ENCODE measurements around the gene FAM149A. TPM values are rescaled to one million over a fixed set of nuclear protein-coding genes. Genes with fewer than 3 reads are reported as not detected.

The FAM149A gene
- total RNA-seq, 1 experiment from 2014 or later: 1.3 TPM

GRCh38 chr4:186072516-186072915 is 32.0 kb upstream of the FAM149A start:
- POLR2A ChIA-PET: no interaction called here
- no peak for DNase-seq (ENCODE audit: unreplicated experiment)
- H3K9me3 Mint-ChIP-seq (ENCODE audit: unreplicated experiment): no peaks in the 10 kb centered on the region
- no peak for TF ChIP-seq CTCF (IDR thresholded peaks at IDR 0.05; ENCODE audit: unreplicated experiment)
- no peaks in the 10 kb centered on the region for H3K27me3 Mint-ChIP-seq (ENCODE audit: insufficient read depth, unreplicated experiment)
- intact Hi-C loops (cut with micrococcal nuclease): no loop called here
- BruUV-seq (replicated peaks): no TSS peak
- no peak overlapping the region for H3K4me3 Mint-ChIP-seq (ENCODE audit: unreplicated experiment)
- CTCF ChIA-PET: interaction anchor here (0.7 kb wide), 1 partner anchor 432 kb away, joined by 3 read pairs; no protein-coding TSS in a partner anchor
- peaks cover 14% of the 10 kb centered on the region for H3K36me3 Mint-ChIP-seq (ENCODE audit: insufficient read depth, unreplicated experiment)
- no peak overlapping the region for H3K27ac Mint-ChIP-seq (ENCODE audit: low read depth, unreplicated experiment)
- H3K4me1 Mint-ChIP-seq (ENCODE audit: insufficient read depth, unreplicated experiment): peaks cover 12% of the 10 kb centered on the region

- Mint-ChIP-seq H3K9me3 (ENCODE audit: unreplicated experiment) (no peaks in the 10 kb centered on the region), H3K4me3 (ENCODE audit: unreplicated experiment) (no peak overlapping the region), H3K27ac (ENCODE audit: low read depth, unreplicated experiment) (no peak overlapping the region), H3K36me3 (ENCODE audit: insufficient read depth, unreplicated experiment) (peaks cover 15% of the 10 kb centered on the region), H3K4me1 (ENCODE audit: insufficient read depth, unreplicated experiment) (peaks cover 11% of the 10 kb centered on the region), H3K27me3 (ENCODE audit: insufficient read depth, unreplicated experiment) (no peaks in the 10 kb centered on the region)
- no TSS peak for BruUV-seq (replicated peaks)
- DNase-seq (ENCODE audit: unreplicated experiment): no peak
- ChIA-PET POLR2A (interaction anchor here (0.7 kb wide), 1 partner anchor 15 kb away, joined by 3 read pairs; no protein-coding TSS in a partner anchor), CTCF (no interaction called here)
- no peak for TF ChIP-seq CTCF (IDR thresholded peaks at IDR 0.05; ENCODE audit: unreplicated experiment)
- intact Hi-C loops (cut with micrococcal nuclease): no loop called here
These were observed 30.3 kb upstream of the FAM149A start for GRCh38 chr4:186074189-186074588.

- Mint-ChIP-seq H3K9me3 (ENCODE audit: unreplicated experiment) (no peaks in the 10 kb centered on the region), H3K27ac (ENCODE audit: low read depth, unreplicated experiment) (no peak overlapping the region), H3K36me3 (ENCODE audit: insufficient read depth, unreplicated experiment) (peaks cover 14% of the 10 kb centered on the region), H3K4me1 (ENCODE audit: insufficient read depth, unreplicated experiment) (no peaks in the 10 kb centered on the region), H3K27me3 (ENCODE audit: insufficient read depth, unreplicated experiment) (no peaks in the 10 kb centered on the region), H3K4me3 (ENCODE audit: unreplicated experiment) (no peak overlapping the region)
- TF ChIP-seq CTCF (IDR thresholded peaks at IDR 0.05; ENCODE audit: unreplicated experiment): no peak
- POLR2A ChIA-PET: interaction anchor here (2.6 kb wide), 1 partner anchor 10 kb away, joined by 13 read pairs; the partner anchor contains the start of gene TLR3
- intact Hi-C loops (cut with micrococcal nuclease): no loop called here
- no TSS peak for BruUV-seq (replicated peaks)
- no peak for DNase-seq (ENCODE audit: unreplicated experiment)
- CTCF ChIA-PET: interaction anchor here (0.7 to 1.3 kb wide), 2 partner anchors 9 to 59 kb away, joined by 3 to 4 read pairs; no protein-coding TSS in a partner anchor
These were observed 25.4 kb upstream of the FAM149A start for GRCh38 chr4:186078981-186079638.

- H3K9me3 Mint-ChIP-seq (ENCODE audit: unreplicated experiment): no peaks in the 10 kb centered on the region
- TF ChIP-seq CTCF (IDR thresholded peaks at IDR 0.05; ENCODE audit: unreplicated experiment): no peak
- H3K36me3 Mint-ChIP-seq (ENCODE audit: insufficient read depth, unreplicated experiment): peaks cover 14% of the 10 kb centered on the region
- no TSS peak for BruUV-seq (replicated peaks)
- H3K4me1 Mint-ChIP-seq (ENCODE audit: insufficient read depth, unreplicated experiment): no peaks in the 10 kb centered on the region
- no peak overlapping the region for H3K4me3 Mint-ChIP-seq (ENCODE audit: unreplicated experiment)
- POLR2A ChIA-PET: interaction anchor here (2.6 kb wide), 1 partner anchor 11 kb away, joined by 13 read pairs; the partner anchor contains the start of gene TLR3
- no peak overlapping the region for H3K27ac Mint-ChIP-seq (ENCODE audit: low read depth, unreplicated experiment)
- intact Hi-C loops (cut with micrococcal nuclease): no loop called here
- H3K27me3 Mint-ChIP-seq (ENCODE audit: insufficient read depth, unreplicated experiment): no peaks in the 10 kb centered on the region
- no peak for DNase-seq (ENCODE audit: unreplicated experiment)
- CTCF ChIA-PET: interaction anchor here (0.7 to 1.3 kb wide), 2 partner anchors 9 to 58 kb away, joined by 3 to 4 read pairs; no protein-coding TSS in a partner anchor
These were observed 24.8 kb upstream of the FAM149A start for GRCh38 chr4:186079694-186080093.
